ENCODE measurements around the gene PLIN5. TPM values are rescaled to one million over a fixed set of nuclear protein-coding genes. Genes with fewer than 3 reads are reported as not detected.

Gene PLIN5
- total RNA-seq, 1 donor from 2014 or later = 4.3 TPM

GRCh38 chr19:4538601-4538954, 3.6 kb upstream of the PLIN5 start:
- peaks cover 3% of the 10 kb centered on the region for H3K27me3 Mint-ChIP-seq
- no peaks in the 10 kb centered on the region for H3K36me3 Mint-ChIP-seq
- H3K9me3 Mint-ChIP-seq = no peaks in the 10 kb centered on the region
- H3K4me3 Mint-ChIP-seq = no peak overlapping the region
- no peak overlapping the region for H3K27ac Mint-ChIP-seq
- DNase-seq (ENCODE audit: extremely low spot score, unreplicated experiment) = no peak
- TF ChIP-seq CTCF (conservative IDR thresholded peaks at IDR 0.05) = no peak
- H3K4me1 Mint-ChIP-seq (ENCODE audit: unreplicated experiment) = peaks cover 7% of the 10 kb centered on the region

GRCh38 chr19:4537953-4538600, 3.1 kb upstream of the PLIN5 start:
- Mint-ChIP-seq H3K27ac (no peak overlapping the region), H3K36me3 (no peaks in the 10 kb centered on the region), H3K4me3 (no peak overlapping the region)

GRCh38 chr19:4536798-4537197, 1.8 kb upstream of the PLIN5 start:
- Mint-ChIP-seq H3K27me3 (peaks cover 3% of the 10 kb centered on the region), H3K4me1 (ENCODE audit: unreplicated experiment) (peaks cover 7% of the 10 kb centered on the region), H3K9me3 (no peaks in the 10 kb centered on the region), H3K4me3 (no peak overlapping the region), H3K27ac (no peak overlapping the region), H3K36me3 (no peaks in the 10 kb centered on the region)
- TF ChIP-seq CTCF (conservative IDR thresholded peaks at IDR 0.05) = no peak
- DNase-seq (ENCODE audit: extremely low spot score, unreplicated experiment) = no peak

More at GRCh38 chr19:4537953-4538600, 3.1 kb upstream of the PLIN5 start:
- Mint-ChIP-seq H3K4me1 (ENCODE audit: unreplicated experiment) (peaks cover 7% of the 10 kb centered on the region), H3K27me3 (peaks cover 3% of the 10 kb centered on the region), H3K9me3 (no peaks in the 10 kb centered on the region)
- no peak for TF ChIP-seq CTCF (conservative IDR thresholded peaks at IDR 0.05)
- DNase-seq (ENCODE audit: extremely low spot score, unreplicated experiment) = peak; percentile 66

GRCh38 chr19:4533835-4534424, 1.1 kb downstream of the PLIN5 start:
- Mint-ChIP-seq H3K4me1 (ENCODE audit: unreplicated experiment) (no peaks in the 10 kb centered on the region), H3K9me3 (no peaks in the 10 kb centered on the region), H3K36me3 (no peaks in the 10 kb centered on the region), H3K4me3 (no peak overlapping the region), H3K27ac (no peak overlapping the region), H3K27me3 (peaks cover 3% of the 10 kb centered on the region)
- TF ChIP-seq CTCF (conservative IDR thresholded peaks at IDR 0.05) = no peak
- DNase-seq (ENCODE audit: extremely low spot score, unreplicated experiment) = peak; percentile 66

GRCh38 chr19:4533334-4533733, 1.7 kb downstream of the PLIN5 start:
- Mint-ChIP-seq H3K9me3 (no peaks in the 10 kb centered on the region), H3K27ac (peak overlapping the region; percentile 3), H3K36me3 (no peaks in the 10 kb centered on the region), H3K4me3 (peak overlapping the region; percentile 5), H3K27me3 (peaks cover 3% of the 10 kb centered on the region), H3K4me1 (ENCODE audit: unreplicated experiment) (no peaks in the 10 kb centered on the region)
- no peak for TF ChIP-seq CTCF (conservative IDR thresholded peaks at IDR 0.05)
- DNase-seq (ENCODE audit: extremely low spot score, unreplicated experiment) = no peak

Measured in type B pancreatic cell (in vitro differentiated cells).